Activated T-cell treated with anti-CD3 and anti-CD28 coated beads for 48 hours (primary cell): ENCODE results near the gene NCOA1.
"Not testable (repeated sequence)": the region's sequence is repeated elsewhere in the genome, so short reads cannot be mapped to it uniquely, and the experiment has no call there.

Source experiments
- DNase-seq: peaks from one replicate; pipeline ENCODE4 v3.0.0-alpha.2; 2020; ENCODE audit warnings: low read depth

NCOA1 gene

GRCh38 chr2:24474053-24474452 lies 17.0 kb upstream of the NCOA1 start:
- DNase-seq: no peak

GRCh38 chr2:24477229-24477628 lies 13.8 kb upstream of the NCOA1 start:
- no peak for DNase-seq

GRCh38 chr2:24478243-24478642 lies 12.8 kb upstream of the NCOA1 start:
- DNase-seq: no peak

- no peak for DNase-seq
Measured at GRCh38 chr2:24480245-24480644, 10.8 kb upstream of the NCOA1 start.

- DNase-seq: no peak
Measured at GRCh38 chr2:24482251-24482971, 8.6 kb upstream of the NCOA1 start.

- no peak for DNase-seq
Measured at GRCh38 chr2:24482972-24483300, 8.1 kb upstream of the NCOA1 start.

- not testable (repeated sequence) for DNase-seq
Measured at GRCh38 chr2:24484677-24485076, 6.4 kb upstream of the NCOA1 start.

- no peak for DNase-seq
Measured at GRCh38 chr2:24485197-24485596, 5.9 kb upstream of the NCOA1 start.

GRCh38 chr2:24486636-24487205 lies 4.3 kb upstream of the NCOA1 start:
- DNase-seq: no peak

GRCh38 chr2:24489465-24490180 lies 1.4 kb upstream of the NCOA1 start:
- DNase-seq: no peak

GRCh38 chr2:24490181-24490689 lies 819 bp upstream of the NCOA1 start:
- DNase-seq: no peak

- DNase-seq: peak; percentile 39
Measured at GRCh38 chr2:24491542-24492420, 727 bp downstream of the NCOA1 start.

GRCh38 chr2:24492421-24493279 lies 1.6 kb downstream of the NCOA1 start:
- no peak for DNase-seq

GRCh38 chr2:24493713-24494112 lies 2.7 kb downstream of the NCOA1 start:
- no peak for DNase-seq

- DNase-seq: no peak
Measured at GRCh38 chr2:24494410-24494809, 3.4 kb downstream of the NCOA1 start.

GRCh38 chr2:24495451-24495850 lies 4.4 kb downstream of the NCOA1 start:
- no peak for DNase-seq

GRCh38 chr2:24496959-24497358 lies 5.9 kb downstream of the NCOA1 start:
- DNase-seq: no peak

- DNase-seq: no peak
Measured at GRCh38 chr2:24497685-24498084, 6.6 kb downstream of the NCOA1 start.

- no peak for DNase-seq
Measured at GRCh38 chr2:24498121-24498520, 7.1 kb downstream of the NCOA1 start.

- DNase-seq: no peak
Measured at GRCh38 chr2:24501813-24502212, 10.8 kb downstream of the NCOA1 start.

- DNase-seq: no peak
Measured at GRCh38 chr2:24505534-24506275, 14.7 kb downstream of the NCOA1 start.
